ENCODE data around the gene STAG3.
A peak's percentile ranks its signal among the peaks of the same experiment; 100 is the strongest.

Gene STAG3

GRCh38 chr7:100155553-100156317 lies 22.0 kb upstream of the STAG3 start:
- 95% methylated on average over 20 of the region's 20 CpGs for WGBS (ENCODE audit: insufficient coverage)
- CTCF ChIA-PET, result interaction anchor here (0.8 to 4.6 kb wide), 6 partner anchors 8 to 34 kb away, joined by 3 to 21 read pairs (median 4); partner anchors contain the start of genes GPC2 and LAMTOR4
- H3K9me3 ChIP-seq (ENCODE audit: control extremely low read depth in 1 of 5, control insufficient read depth in 4 of 5, insufficient read depth in 2 of 5, low read depth in 1 of 5, low read length in 4 of 5), result no peaks in the 10 kb centered on the region

GRCh38 chr7:100156331-100157068 lies 21.2 kb upstream of the STAG3 start:
- peaks cover 4 to 40% (median 28%) of the 10 kb centered on the region in 4 experiments for H3K4me1 ChIP-seq (ENCODE audit: control extremely low read depth in 1 of 4, control insufficient read depth in 4 of 4, insufficient read depth in 4 of 4, low read length in 3 of 4)
- peak overlapping the region in 1 of 2 experiments; percentile 76 for H3K27ac ChIP-seq (ENCODE audit: insufficient read depth in 1 of 2, low read depth in 1 of 2, low read length in 2 of 2, poor library complexity in 1 of 2, severe bottlenecking in 2 of 2)
- peaks cover 4 to 40% (median 27%) of the 10 kb centered on the region in 4 experiments for H3K36me3 ChIP-seq (ENCODE audit: control insufficient read depth in 4 of 4, insufficient read depth in 4 of 4, low read length in 3 of 4)
- WGBS (ENCODE audit: insufficient coverage), result 69% methylated on average over 15 of the region's 16 CpGs
- H3K4me3 ChIP-seq (ENCODE audit: control insufficient read depth in 1 of 7, extremely low read depth in 1 of 7, insufficient read depth in 4 of 7, low read depth in 2 of 7, low read length in 6 of 7), result peak overlapping the region in 1 of 7 experiments; percentile 88
- peak in 2 of 3 donors; percentile 63 to 71 for DNase-seq
- POLR2A ChIA-PET, result interaction anchor here (0.9 kb wide), 1 partner anchor 12 kb away, joined by 4 read pairs; the partner anchor contains the start of gene GAL3ST4
- CTCF ChIA-PET, result interaction anchor here (0.8 to 4.6 kb wide), 7 partner anchors 8 to 34 kb away, joined by 3 to 21 read pairs (median 4); partner anchors contain the start of genes GPC2 and LAMTOR4
- no peaks in the 10 kb centered on the region for H3K9me3 ChIP-seq (ENCODE audit: control extremely low read depth in 1 of 5, control insufficient read depth in 4 of 5, insufficient read depth in 2 of 5, low read depth in 1 of 5, low read length in 4 of 5)
- H3K27me3 ChIP-seq (replicated peaks in 2 of 5; ENCODE audit: control insufficient read depth in 4 of 5, insufficient read depth in 5 of 5, low read length in 4 of 5), result no peaks in the 10 kb centered on the region

More at GRCh38 chr7:100155553-100156317, 22.0 kb upstream of the STAG3 start:
- H3K4me3 ChIP-seq (ENCODE audit: control insufficient read depth in 1 of 7, extremely low read depth in 1 of 7, insufficient read depth in 4 of 7, low read depth in 2 of 7, low read length in 6 of 7), result no peak overlapping the region
- no peak overlapping the region for H3K27ac ChIP-seq (ENCODE audit: insufficient read depth in 1 of 2, low read depth in 1 of 2, low read length in 2 of 2, poor library complexity in 1 of 2, severe bottlenecking in 2 of 2)
- H3K4me1 ChIP-seq (ENCODE audit: control extremely low read depth in 1 of 4, control insufficient read depth in 4 of 4, insufficient read depth in 4 of 4, low read length in 3 of 4), result peaks cover 4 to 40% (median 28%) of the 10 kb centered on the region in 4 experiments
- peaks cover 4 to 40% (median 27%) of the 10 kb centered on the region in 4 experiments for H3K36me3 ChIP-seq (ENCODE audit: control insufficient read depth in 4 of 4, insufficient read depth in 4 of 4, low read length in 3 of 4)
- no peaks in the 10 kb centered on the region for H3K27me3 ChIP-seq (replicated peaks in 2 of 5; ENCODE audit: control insufficient read depth in 4 of 5, insufficient read depth in 5 of 5, low read length in 4 of 5)
- no peak for DNase-seq
- POLR2A ChIA-PET, result no interaction called here

DNA sequence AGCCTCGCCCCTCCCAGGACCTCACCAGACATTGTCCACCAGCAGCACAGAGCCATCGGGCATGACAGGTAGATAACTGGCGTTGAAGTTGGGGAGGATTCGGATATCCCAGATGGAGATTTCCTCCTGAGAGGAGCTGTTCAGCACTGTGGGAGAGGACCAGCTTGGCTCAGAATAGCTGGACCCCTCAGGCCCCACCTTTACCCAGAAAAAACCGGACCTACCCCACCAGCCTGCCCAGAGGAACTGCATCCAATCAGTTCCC lies 20.7 kb upstream of the STAG3 start:
- peaks cover 4 to 40% (median 26%) of the 10 kb centered on the region in 4 experiments for H3K36me3 ChIP-seq (ENCODE audit: control insufficient read depth in 4 of 4, insufficient read depth in 4 of 4, low read length in 3 of 4)
- no peaks in the 10 kb centered on the region for H3K27me3 ChIP-seq (replicated peaks in 2 of 5; ENCODE audit: control insufficient read depth in 4 of 5, insufficient read depth in 5 of 5, low read length in 4 of 5)
- H3K4me1 ChIP-seq (ENCODE audit: control extremely low read depth in 1 of 4, control insufficient read depth in 4 of 4, insufficient read depth in 4 of 4, low read length in 3 of 4), result peaks cover 3 to 35% (median 26%) of the 10 kb centered on the region in 4 experiments
- CTCF ChIA-PET, result interaction anchor here (0.8 to 4.6 kb wide), 6 partner anchors 9 to 33 kb away, joined by 3 to 21 read pairs (median 4); partner anchors contain the start of gene LAMTOR4
- POLR2A ChIA-PET, result interaction anchor here (0.9 kb wide), 1 partner anchor 11 kb away, joined by 4 read pairs; the partner anchor contains the start of gene GAL3ST4
- no peaks in the 10 kb centered on the region for H3K9me3 ChIP-seq (ENCODE audit: control extremely low read depth in 1 of 5, control insufficient read depth in 4 of 5, insufficient read depth in 2 of 5, low read depth in 1 of 5, low read length in 4 of 5)
- DNase-seq, result no peak
- 78% methylated on average over 4 of the region's 5 CpGs for WGBS (ENCODE audit: insufficient coverage)
- peak overlapping the region in 4 of 7 experiments; percentile 68 to 88 (median 84) for H3K4me3 ChIP-seq (ENCODE audit: control insufficient read depth in 1 of 7, extremely low read depth in 1 of 7, insufficient read depth in 4 of 7, low read depth in 2 of 7, low read length in 6 of 7)
- H3K27ac ChIP-seq (ENCODE audit: insufficient read depth in 1 of 2, low read depth in 1 of 2, low read length in 2 of 2, poor library complexity in 1 of 2, severe bottlenecking in 2 of 2), result peak overlapping the region in 1 of 2 experiments; percentile 76

- H3K36me3 ChIP-seq (ENCODE audit: control insufficient read depth in 4 of 4, insufficient read depth in 4 of 4, low read length in 3 of 4), result peaks cover 4 to 40% (median 26%) of the 10 kb centered on the region in 4 experiments
- H3K4me3 ChIP-seq (ENCODE audit: control insufficient read depth in 1 of 7, extremely low read depth in 1 of 7, insufficient read depth in 4 of 7, low read depth in 2 of 7, low read length in 6 of 7), result peak overlapping the region; percentile 68 to 91 (median 81)
- CTCF ChIA-PET, result interaction anchor here (0.8 to 4.6 kb wide), 5 partner anchors 9 to 33 kb away, joined by 3 to 21 read pairs (median 5); partner anchors contain the start of gene LAMTOR4
- peaks cover 0 to 29% (median 21%) of the 10 kb centered on the region in 4 experiments for H3K4me1 ChIP-seq (ENCODE audit: control extremely low read depth in 1 of 4, control insufficient read depth in 4 of 4, insufficient read depth in 4 of 4, low read length in 3 of 4)
- H3K9me3 ChIP-seq (ENCODE audit: control extremely low read depth in 1 of 5, control insufficient read depth in 4 of 5, insufficient read depth in 2 of 5, low read depth in 1 of 5, low read length in 4 of 5), result no peaks in the 10 kb centered on the region
- H3K27ac ChIP-seq (ENCODE audit: insufficient read depth in 1 of 2, low read depth in 1 of 2, low read length in 2 of 2, poor library complexity in 1 of 2, severe bottlenecking in 2 of 2), result peak overlapping the region; percentile 40 to 76
- peak in 1 of 3 donors; percentile 10 for DNase-seq
- POLR2A ChIA-PET, result no interaction called here
- no peaks in the 10 kb centered on the region for H3K27me3 ChIP-seq (replicated peaks in 2 of 5; ENCODE audit: control insufficient read depth in 4 of 5, insufficient read depth in 5 of 5, low read length in 4 of 5)
- WGBS (ENCODE audit: insufficient coverage), result 63% methylated on average over 20 of the region's 32 CpGs
These were observed 20.1 kb upstream of the STAG3 start for GRCh38 chr7:100157334-100158228.

GRCh38 chr7:100158229-100159098 lies 19.3 kb upstream of the STAG3 start, which contains the start of gene TRAPPC14:
Gene TRAPPC14 (minus strand): TSS chr7:100158723. CDS start chr7:100158499, 224 bp downstream.
- Histone ChIP-seq H3K27me3 (replicated peaks in 2 of 5; ENCODE audit: control insufficient read depth in 4 of 5, insufficient read depth in 5 of 5, low read length in 4 of 5) (peaks cover 0 to 2% (median 0%) of the 10 kb centered on the region in 5 experiments), H3K27ac (ENCODE audit: insufficient read depth in 1 of 2, low read depth in 1 of 2, low read length in 2 of 2, poor library complexity in 1 of 2, severe bottlenecking in 2 of 2) (peak within 1 kb of the TSS; percentile 40 to 76), H3K4me3 (ENCODE audit: control insufficient read depth in 1 of 7, extremely low read depth in 1 of 7, insufficient read depth in 4 of 7, low read depth in 2 of 7, low read length in 6 of 7) (peak within 1 kb of the TSS; percentile 68 to 91 (median 81)), H3K36me3 (ENCODE audit: control insufficient read depth in 4 of 4, insufficient read depth in 4 of 4, low read length in 3 of 4) (peaks cover 4 to 35% (median 22%) of the 10 kb centered on the region in 4 experiments), H3K4me1 (ENCODE audit: control extremely low read depth in 1 of 4, control insufficient read depth in 4 of 4, insufficient read depth in 4 of 4, low read length in 3 of 4) (peaks cover 0 to 25% (median 21%) of the 10 kb centered on the region in 4 experiments), H3K9me3 (ENCODE audit: control extremely low read depth in 1 of 5, control insufficient read depth in 4 of 5, insufficient read depth in 2 of 5, low read depth in 1 of 5, low read length in 4 of 5) (no peaks in the 10 kb centered on the region)
- POLR2A ChIA-PET, result no interaction called here
- CTCF ChIA-PET, result interaction anchor here (1.2 to 4.6 kb wide), 2 partner anchors 21 to 25 kb away, joined by 3 to 21 read pairs; no protein-coding TSS in a partner anchor
- 0% methylated on average over 77 of the region's 87 CpGs for whole genome bisulfite sequencing (ENCODE audit: insufficient coverage)
- DNase-seq, result peak; percentile 85 to 90 (median 88)

Data from common myeloid progenitor, CD34-positive (primary cell).